ENCODE results near the gene PIERCE2.
"Not testable (repeated sequence)": the region's sequence is repeated elsewhere in the genome, so short reads cannot be mapped to it uniquely, and the experiment has no call there.

Gene PIERCE2

DNA sequence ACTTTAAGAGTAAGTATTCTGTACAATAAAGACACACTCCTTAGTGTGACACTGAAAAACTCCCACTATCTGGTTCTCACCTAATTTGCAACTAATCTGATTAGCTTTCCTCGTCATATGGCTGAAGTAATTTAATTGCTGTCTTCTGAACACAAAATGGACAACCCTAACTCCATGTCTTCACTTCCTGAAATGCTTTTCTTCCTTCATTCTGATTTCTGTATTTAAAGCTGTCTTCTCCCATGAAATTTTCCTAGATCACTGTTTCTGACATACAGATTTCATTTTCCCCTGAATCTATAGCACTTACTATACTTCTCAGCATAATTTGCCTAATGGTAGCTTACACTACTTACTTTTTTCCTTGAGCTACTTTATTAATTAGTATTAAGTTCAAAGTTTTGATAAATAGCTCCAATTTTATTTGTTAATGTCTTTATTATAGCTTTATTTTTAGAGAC lies 6.5 kb upstream of the PIERCE2 start:
- no peak for DNase-seq (ENCODE audit: extremely low read depth, low read depth)
- no peak for TF ChIP-seq CTCF (IDR thresholded peaks at IDR 0.05; ENCODE audit: low read depth, low read length)

DNA sequence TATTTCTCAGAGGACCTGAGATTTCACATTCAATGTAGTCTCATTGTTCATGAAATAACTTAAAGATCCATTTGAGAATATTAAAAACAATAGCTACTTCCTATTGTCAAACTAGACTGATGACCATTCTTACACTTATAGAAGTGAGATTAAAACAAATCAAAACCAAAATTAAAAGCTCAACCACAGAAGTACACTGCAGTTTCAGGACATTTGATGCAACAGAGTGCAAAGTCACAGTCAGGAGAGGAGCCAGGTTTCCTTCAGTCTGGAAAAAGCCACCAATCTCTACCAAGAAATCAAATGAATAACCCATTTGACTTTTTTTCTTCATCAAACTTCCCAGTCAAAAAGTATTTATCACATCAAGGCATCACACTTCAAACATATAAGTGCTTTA lies 5.6 kb upstream of the PIERCE2 start:
- no peak for DNase-seq (ENCODE audit: extremely low read depth, low read depth)
- no peak for TF ChIP-seq CTCF (IDR thresholded peaks at IDR 0.05; ENCODE audit: low read depth, low read length)

DNA sequence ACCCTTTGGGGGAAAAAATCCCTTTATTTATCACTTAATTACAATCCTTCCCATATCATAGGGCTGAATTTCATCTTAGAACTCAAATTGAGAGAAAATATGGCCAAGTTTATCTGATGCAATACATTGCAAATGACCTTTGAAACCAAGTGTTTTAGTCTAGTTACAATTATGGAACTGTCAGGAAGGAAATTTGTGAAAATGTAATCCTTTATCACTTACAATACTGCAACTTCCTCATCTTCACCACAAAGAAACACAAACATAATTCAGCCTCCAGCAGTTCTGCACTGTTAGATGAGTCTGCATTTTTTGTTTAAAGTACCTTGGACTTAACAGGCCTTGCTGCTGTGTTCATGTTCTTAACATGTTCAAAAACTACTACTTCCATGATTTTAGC lies 4.8 kb upstream of the PIERCE2 start:
- DNase-seq (ENCODE audit: extremely low read depth, low read depth): peak; percentile 15

DNA sequence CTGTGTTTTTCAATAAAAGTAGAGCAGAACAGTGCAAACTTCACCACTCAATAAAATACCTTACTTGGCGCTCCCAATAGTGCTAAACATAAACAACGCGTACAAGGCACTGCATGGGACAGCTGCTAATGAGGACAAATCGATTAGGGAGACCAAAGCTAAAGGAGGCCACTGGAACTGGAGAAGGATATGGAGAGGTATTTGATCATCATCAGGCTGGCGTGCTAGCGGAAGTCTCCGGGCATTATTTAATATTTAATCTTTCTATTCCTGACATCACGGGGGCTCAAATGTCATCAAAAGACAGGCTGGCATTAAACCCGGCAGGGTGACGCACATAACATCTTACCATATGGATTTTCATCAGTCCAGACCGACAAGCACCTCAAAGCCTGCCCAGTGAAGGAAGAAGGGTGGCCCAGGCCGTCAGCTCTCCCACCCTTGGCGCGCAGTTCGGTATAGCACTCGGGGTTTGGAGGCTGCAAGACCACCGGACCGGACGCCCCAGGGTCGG lies 740 bp upstream of the PIERCE2 start:
- no peak for TF ChIP-seq CTCF (IDR thresholded peaks at IDR 0.05; ENCODE audit: low read depth, low read length)
- no peak for DNase-seq (ENCODE audit: extremely low read depth, low read depth)

More for the DNA sequence above, 4.8 kb upstream of the PIERCE2 start:
- TF ChIP-seq CTCF (IDR thresholded peaks at IDR 0.05; ENCODE audit: low read depth, low read length): no peak

GRCh38 chr15:55408976-55409375 lies 681 bp downstream of the PIERCE2 start:
- not testable (repeated sequence) for DNase-seq (ENCODE audit: extremely low read depth, low read depth)

DNA sequence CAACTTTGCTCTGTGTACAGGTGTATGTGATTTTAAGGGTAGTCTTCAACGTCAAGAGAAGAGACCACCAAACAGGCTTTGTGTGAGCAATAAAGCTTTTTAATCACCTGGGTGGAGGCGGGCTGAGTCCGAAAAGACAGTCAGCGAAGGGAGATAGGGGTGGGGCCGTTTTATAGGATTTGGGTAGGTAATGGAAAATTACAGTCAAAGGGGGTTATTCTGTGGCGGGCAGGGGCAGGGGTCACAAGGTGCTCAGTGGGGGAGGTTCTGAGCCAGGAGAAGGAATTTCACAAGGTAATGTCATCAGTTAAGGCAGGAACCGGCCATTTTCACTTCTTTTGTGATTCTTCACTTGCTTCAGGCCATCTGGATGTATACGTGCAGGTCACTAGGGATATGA lies 9.4 kb downstream of the PIERCE2 start:
- not testable (repeated sequence) for DNase-seq (ENCODE audit: extremely low read depth, low read depth)

- DNase-seq (ENCODE audit: extremely low read depth, low read depth): no peak
- TF ChIP-seq CTCF (IDR thresholded peaks at IDR 0.05; ENCODE audit: low read depth, low read length): no peak
These were observed 12.0 kb downstream of the PIERCE2 start for GRCh38 chr15:55420171-55420866.

GRCh38 chr15:55422089-55422488 lies 13.8 kb downstream of the PIERCE2 start:
- no peak for DNase-seq (ENCODE audit: extremely low read depth, low read depth)
- TF ChIP-seq CTCF (IDR thresholded peaks at IDR 0.05; ENCODE audit: low read depth, low read length): no peak

Measured in AG09319 (cell line).